Right ventricle myocardium inferior (tissue), 1 donor: Measurements from ENCODE around the gene HOXA4. TPM values are rescaled to one million over a fixed set of nuclear protein-coding genes. Genes with fewer than 3 reads are reported as not detected.

Experiments used
- ATAC-seq: fragments of 200-7000 bp; cut with Tn5 transposase; one replicate; pipeline ENCODE4 v1.9.1; 2020; ENCODE audit warnings: mild to moderate bottlenecking, moderate library complexity
- DNase-seq: peaks from one replicate; pipeline ENCODE4 v3.0.0; 2021; ENCODE audit errors: missing footprints
- intact Hi-C: fragments of 100-400 bp; cut with DNase I; formaldehyde crosslinking; loops from one replicate; pipeline ENCODE4 v1.11.0; 2022
- total RNA-seq: library from RNA; stranded (reverse); fragmentation: NEBNext Ultra II Directional; extraction: Animal tissue kit (Norgen Biotek cat#: 25700); gene quantifications from one replicate; pipeline ENCODE4 v1.2.1, GENCODE V29; 2021
- donor health status: DM: no; HTN: yes; CAD: no; lungs with severe emphysema.

HOXA4 gene
- total RNA-seq, 1 donor from 2014 or later: 0.14 TPM

- intact Hi-C loops: no loop called here
- no peak for ATAC-seq
- no peak for DNase-seq
Measured at GRCh38 chr7:27125986-27126394, 4.6 kb downstream of the HOXA4 start.

DNA sequence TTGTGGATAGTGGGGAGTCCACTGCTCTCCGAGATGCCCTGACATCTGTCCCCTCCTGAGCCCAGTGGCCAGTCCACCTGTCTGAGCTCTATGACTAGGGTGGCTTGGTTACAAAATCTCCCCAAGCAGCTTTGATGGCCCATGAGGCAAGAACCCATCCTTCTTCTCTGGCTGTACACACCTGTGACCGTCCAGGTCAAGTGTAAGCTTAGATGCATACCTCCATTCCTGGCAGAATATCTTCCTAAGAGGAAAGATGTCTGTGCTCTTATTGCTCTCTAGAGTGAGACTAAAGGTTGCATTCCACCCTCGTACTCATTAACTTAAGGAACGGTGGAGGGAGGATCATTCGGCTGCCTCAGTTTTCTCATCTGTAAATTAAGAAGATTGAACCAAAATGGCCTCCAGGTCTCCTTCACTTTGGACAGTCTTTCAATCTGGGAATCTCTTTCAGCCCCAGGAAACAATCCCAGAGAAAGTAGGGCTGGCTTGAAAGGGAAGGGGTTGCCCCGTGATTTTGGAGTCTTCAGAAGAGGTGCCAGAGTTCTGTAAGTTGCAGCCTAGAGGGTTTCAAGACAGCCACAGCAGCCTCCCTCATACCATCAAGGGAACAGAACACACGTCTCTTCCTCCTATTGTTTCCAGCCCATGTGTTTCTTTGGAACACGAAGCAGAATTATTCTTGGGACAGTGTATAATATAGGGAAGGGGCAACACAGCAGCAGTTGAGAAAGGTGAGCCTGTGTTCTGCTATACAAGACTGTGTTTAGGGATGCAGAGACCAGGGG, 5.5 kb downstream of the HOXA4 start:
- ATAC-seq (no peak), DNase-seq (no peak)
- intact Hi-C loops: no loop called here

- ATAC-seq (no peak), DNase-seq (no peak)
- intact Hi-C loops: no loop called here
Measured at GRCh38 chr7:27124096-27124901, 6.3 kb downstream of the HOXA4 start.

- ATAC-seq (no peak), DNase-seq (no peak)
- intact Hi-C loops: no loop called here
Measured at GRCh38 chr7:27123477-27124053, 7.0 kb downstream of the HOXA4 start.

GRCh38 chr7:27123007-27123476, 7.5 kb downstream of the HOXA4 start:
- no peak for ATAC-seq
- DNase-seq: no peak
- intact Hi-C loops: no loop called here

GRCh38 chr7:27122077-27122910, 8.3 kb downstream of the HOXA4 start:
- DNase-seq: no peak
- intact Hi-C loops: no loop called here
- no peak for ATAC-seq

GRCh38 chr7:27121684-27122076, 8.9 kb downstream of the HOXA4 start:
- intact Hi-C loops: no loop called here
- ATAC-seq (no peak), DNase-seq (no peak)

GRCh38 chr7:27119412-27119911, 11.1 kb downstream of the HOXA4 start:
- no peak for ATAC-seq
- intact Hi-C loops: no loop called here
- no peak for DNase-seq

GRCh38 chr7:27118580-27118979, 12.0 kb downstream of the HOXA4 start:
- no peak for DNase-seq
- intact Hi-C loops: no loop called here
- no peak for ATAC-seq

- ATAC-seq: no peak
Measured at GRCh38 chr7:27117887-27118491, 12.6 kb downstream of the HOXA4 start.

GRCh38 chr7:27116962-27117886, 13.3 kb downstream of the HOXA4 start:
- ATAC-seq: no peak
- DNase-seq: no peak
- intact Hi-C loops: no loop called here

More at GRCh38 chr7:27117887-27118491, 12.6 kb downstream of the HOXA4 start:
- intact Hi-C loops: no loop called here
- no peak for DNase-seq

GRCh38 chr7:27116031-27116961, 14.3 kb downstream of the HOXA4 start:
- no peak for ATAC-seq
- DNase-seq: no peak
- intact Hi-C loops: no loop called here

DNA sequence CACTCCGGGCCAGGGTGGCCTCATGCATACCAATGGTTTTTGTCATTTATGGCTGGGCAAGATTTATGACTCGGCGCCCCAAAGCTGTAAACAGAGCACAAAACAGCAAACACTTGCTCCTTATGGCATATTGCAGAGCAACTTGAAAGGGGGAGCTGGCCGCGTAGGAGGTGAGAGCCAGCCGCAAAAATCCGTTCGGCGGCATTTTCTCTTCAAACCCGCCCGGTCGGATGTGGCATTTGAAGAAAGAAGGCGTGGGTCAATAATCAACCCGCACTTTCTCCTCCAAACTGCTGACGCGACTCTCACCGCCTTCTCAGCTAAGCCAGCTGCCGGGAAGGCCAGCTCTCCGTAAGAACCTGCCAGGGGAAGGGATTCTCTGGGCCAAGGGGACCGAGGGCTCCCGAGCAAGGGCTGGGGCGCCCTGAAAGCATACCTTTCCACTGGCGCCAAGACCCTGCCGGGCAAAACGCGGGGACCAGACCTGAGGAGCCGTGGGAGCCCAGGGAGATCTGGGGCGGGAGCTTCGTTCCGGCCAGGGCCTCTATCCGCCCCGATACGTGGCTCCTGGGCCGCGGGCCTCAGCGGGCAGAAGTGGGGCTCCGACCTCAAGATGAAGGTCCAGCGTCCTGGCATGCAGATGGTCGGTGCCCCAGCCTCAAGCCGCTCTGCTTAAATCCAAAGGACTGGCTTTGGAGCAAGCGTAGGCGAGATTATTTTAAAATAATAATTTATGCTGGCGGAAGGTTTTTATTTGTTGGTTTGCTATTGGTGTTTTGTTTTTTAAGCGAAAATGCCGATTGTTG, 15.1 kb downstream of the HOXA4 start:
- intact Hi-C loops: no loop called here
- DNase-seq (no peak), ATAC-seq (no peak)

DNA sequence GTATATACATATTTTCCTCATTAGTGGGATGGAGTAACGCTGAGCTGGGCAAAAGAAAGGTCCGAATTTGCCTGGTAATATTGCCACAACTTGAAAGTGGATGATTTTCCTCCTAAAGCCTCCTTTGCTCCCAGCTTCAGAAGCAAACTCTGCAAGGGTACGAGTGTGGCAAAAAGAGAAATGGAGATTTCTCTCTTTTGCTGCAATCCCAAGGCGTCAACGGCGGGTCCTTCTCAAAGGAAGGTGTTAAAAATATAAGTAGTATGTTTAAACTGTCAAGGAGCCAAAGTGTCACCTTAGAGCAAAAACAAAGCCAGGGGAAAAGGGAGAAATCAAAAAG, 15.7 kb downstream of the HOXA4 start:
- intact Hi-C loops: no loop called here
- no peak for ATAC-seq
- no peak for DNase-seq

- intact Hi-C loops: no loop called here
- ATAC-seq (no peak), DNase-seq (no peak)
Measured at GRCh38 chr7:27113991-27114769, 16.4 kb downstream of the HOXA4 start.
